Thoracic aorta (tissue), 2 donors: Measurements from ENCODE around the gene CPLX3. TPM values are rescaled to one million over a fixed set of nuclear protein-coding genes. Genes with fewer than 3 reads are reported as not detected.

Experiments used
- ATAC-seq: fragments of 150-250 bp; one replicate; pipeline ENCODE4 v1.8.0; 2017; ENCODE audit warnings: low read depth; ENCODE audit not compliant: insufficient number of reproducible peaks, low FRiP score
- DNase-seq: peaks from one replicate; pipeline ENCODE4 v3.0.0-alpha.2; 2020; ENCODE audit warnings: low spot score
- H3K27ac ChIP-seq, 2 donors: fragments of 200-600 bp; sonication (generic); 1 replicate in 1 of 2; 2 replicates in 1 of 2; pipeline ENCODE4 v1.5.1; 2016; ENCODE audit warnings: mild to moderate bottlenecking in 2 of 2, moderate library complexity in 2 of 2
- H3K27me3 ChIP-seq: fragments of 200-600 bp; sonication (generic); replicated peaks from 2 replicates; pipeline ENCODE4 v1.6.0; 2016; ENCODE audit warnings: mild to moderate bottlenecking; ENCODE audit not compliant: insufficient read depth
- H3K36me3 ChIP-seq: fragments of 200-600 bp; sonication (generic); one replicate; pipeline ENCODE4 v1.5.1; 2016
- H3K4me1 ChIP-seq, 2 donors: fragments of 200-600 bp; sonication (generic); 1 replicate in 1 of 2; 2 replicates in 1 of 2; pipeline versions ENCODE4 v1.5.1 to v1.6.0; 2016; ENCODE audit warnings: low read depth in 2 of 2, mild to moderate bottlenecking in 1 of 2; ENCODE audit not compliant: control insufficient read depth in 1 of 2
- H3K4me3 ChIP-seq: fragments of 200-600 bp; sonication (generic); 2 replicates; pipeline ENCODE4 v1.5.1; 2016; ENCODE audit warnings: mild to moderate bottlenecking
- H3K9me3 ChIP-seq: fragments of 200-600 bp; sonication (generic); 2 replicates; pipeline ENCODE4 v1.5.1; 2016
- total RNA-seq, 2 donors: library from RNA; depleted of rRNA; stranded (reverse); fragments of >200 nt; gene quantifications; one replicate each; pipeline versions ENCODE4 v1.1.0 to v1.2.3, GENCODE V29; 2016
- TF ChIP-seq, protein P1 (sequence below): fragments of 200-600 bp; sonication (generic); IDR thresholded peaks from one replicate; pipeline ENCODE4 v1.5.1; 2019; ENCODE audit warnings: antibody characterized with exemption

The CPLX3 gene
- total RNA-seq, 2 donors from 2014 or later, result not detected

DNA sequence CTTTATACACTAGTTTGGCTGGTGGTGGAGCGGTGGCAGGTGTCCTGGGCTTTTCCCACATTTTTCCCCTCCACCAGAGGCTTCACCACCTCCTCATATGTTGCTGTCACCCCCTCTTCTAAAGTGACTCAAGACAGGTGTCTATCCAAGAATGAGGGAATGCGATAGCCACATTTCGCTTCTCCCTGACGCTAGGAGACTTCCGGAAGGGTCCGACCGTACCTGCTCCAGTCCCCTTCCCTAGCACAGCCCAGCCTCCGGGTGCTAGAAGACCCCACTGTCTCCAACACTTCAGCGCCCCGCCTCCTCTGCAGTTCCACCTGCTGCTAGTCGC is 46.2 kb downstream of the CPLX3 start:
- no peaks in the 10 kb centered on the region for H3K27me3 ChIP-seq
- DNase-seq (no peak), ATAC-seq (no peak)
- peaks cover 44 to 51% of the 10 kb centered on the region in 2 donors for H3K4me1 ChIP-seq
- H3K4me3 ChIP-seq, result peak overlapping the region; percentile 87
- no peaks in the 10 kb centered on the region for H3K9me3 ChIP-seq
- no peaks in the 10 kb centered on the region for H3K36me3 ChIP-seq
- H3K27ac ChIP-seq, result peak overlapping the region; percentile 84 to 92
- TF ChIP-seq, protein P1, sequence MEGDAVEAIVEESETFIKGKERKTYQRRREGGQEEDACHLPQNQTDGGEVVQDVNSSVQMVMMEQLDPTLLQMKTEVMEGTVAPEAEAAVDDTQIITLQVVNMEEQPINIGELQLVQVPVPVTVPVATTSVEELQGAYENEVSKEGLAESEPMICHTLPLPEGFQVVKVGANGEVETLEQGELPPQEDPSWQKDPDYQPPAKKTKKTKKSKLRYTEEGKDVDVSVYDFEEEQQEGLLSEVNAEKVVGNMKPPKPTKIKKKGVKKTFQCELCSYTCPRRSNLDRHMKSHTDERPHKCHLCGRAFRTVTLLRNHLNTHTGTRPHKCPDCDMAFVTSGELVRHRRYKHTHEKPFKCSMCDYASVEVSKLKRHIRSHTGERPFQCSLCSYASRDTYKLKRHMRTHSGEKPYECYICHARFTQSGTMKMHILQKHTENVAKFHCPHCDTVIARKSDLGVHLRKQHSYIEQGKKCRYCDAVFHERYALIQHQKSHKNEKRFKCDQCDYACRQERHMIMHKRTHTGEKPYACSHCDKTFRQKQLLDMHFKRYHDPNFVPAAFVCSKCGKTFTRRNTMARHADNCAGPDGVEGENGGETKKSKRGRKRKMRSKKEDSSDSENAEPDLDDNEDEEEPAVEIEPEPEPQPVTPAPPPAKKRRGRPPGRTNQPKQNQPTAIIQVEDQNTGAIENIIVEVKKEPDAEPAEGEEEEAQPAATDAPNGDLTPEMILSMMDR, result no peak

DNA sequence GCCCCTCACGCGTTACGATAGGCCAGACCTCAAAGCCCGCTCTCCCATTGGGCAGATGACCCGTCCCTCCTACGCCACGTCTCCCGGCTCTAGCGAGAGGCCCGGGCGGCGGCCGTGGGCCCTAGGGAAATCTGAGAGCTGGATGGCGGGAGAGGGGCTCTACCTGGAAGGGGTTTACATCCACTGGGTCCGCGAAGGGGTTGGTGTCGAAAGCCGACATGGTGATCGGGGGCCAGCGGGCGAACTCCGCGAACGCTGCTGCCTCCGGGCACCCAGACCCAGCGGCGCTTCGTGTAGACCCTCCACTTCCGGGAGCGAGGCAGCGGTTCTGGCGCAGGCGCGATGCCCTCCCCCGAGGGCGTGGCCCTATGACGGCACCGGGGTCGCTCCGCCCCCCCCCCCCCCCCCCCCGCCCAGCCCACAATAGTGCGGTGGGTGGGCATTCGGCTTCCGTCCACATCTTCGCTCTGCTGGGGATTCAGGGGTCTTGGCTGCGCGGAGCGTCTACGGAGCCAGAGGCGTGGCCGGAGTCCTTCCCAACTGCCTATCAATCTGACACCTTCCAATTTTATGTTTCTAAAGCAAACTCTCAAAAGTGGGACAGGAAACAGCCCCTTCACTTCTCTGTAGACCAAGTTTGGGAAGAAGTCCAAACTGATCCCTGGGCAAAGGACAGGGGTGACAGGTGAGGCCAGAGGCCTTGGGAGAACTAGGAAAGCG is 46.8 kb downstream of the CPLX3 start, which contains the start of gene SCAMP2:
Gene SCAMP2, minus strand, starts transcription at position 330 of the 720 bp plus-strand sequence. Its CDS starts 110 bp downstream, at position 220.
- Histone ChIP-seq H3K4me3 (peak within 1 kb of the TSS; percentile 87), H3K27me3 (no peaks in the 10 kb centered on the region), H3K4me1 (peaks cover 39 to 48% of the 10 kb centered on the region in 2 donors), H3K9me3 (no peaks in the 10 kb centered on the region), H3K27ac (peak within 1 kb of the TSS; percentile 84 to 92), H3K36me3 (no peaks in the 10 kb centered on the region)
- ATAC-seq (peak; percentile 93), DNase-seq (peak; percentile 74)
- TF ChIP-seq, protein P1, result no peak

- no peaks in the 10 kb centered on the region for H3K27me3 ChIP-seq
- H3K27ac ChIP-seq, result peak overlapping the region; percentile 16 to 45
- no peaks in the 10 kb centered on the region for H3K36me3 ChIP-seq
- TF ChIP-seq, protein P1, result no peak
- DNase-seq (no peak), ATAC-seq (no peak)
- H3K4me1 ChIP-seq, result peaks cover 32 to 41% of the 10 kb centered on the region in 2 donors
- H3K4me3 ChIP-seq, result peak overlapping the region; percentile 87
- no peaks in the 10 kb centered on the region for H3K9me3 ChIP-seq
Observed at GRCh38 chr15:74873756-74874424, 47.5 kb downstream of the CPLX3 start.

DNA sequence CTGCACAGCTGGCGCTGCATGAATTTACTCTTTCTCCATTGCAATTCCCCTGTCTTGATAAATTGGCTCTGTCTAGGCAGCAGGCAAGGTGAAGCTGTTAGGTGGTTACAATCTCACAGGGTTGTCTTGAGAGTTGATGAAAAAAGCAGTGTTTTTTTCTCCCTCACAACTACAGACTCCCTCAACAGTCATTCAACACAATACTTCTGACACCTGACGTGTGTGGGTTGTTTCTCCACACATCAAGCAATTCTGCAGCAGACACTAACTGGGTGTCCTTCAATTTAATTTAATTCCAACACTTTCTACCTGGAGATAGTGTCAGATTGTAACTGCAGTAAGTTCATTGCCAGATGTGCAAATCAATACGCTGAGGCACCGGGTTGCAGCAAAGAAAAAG is 51.8 kb downstream of the CPLX3 start:
- H3K27me3 ChIP-seq, result no peaks in the 10 kb centered on the region
- peaks cover 0 to 5% of the 10 kb centered on the region in 2 donors for H3K4me1 ChIP-seq
- DNase-seq (no peak), ATAC-seq (no peak)
- H3K36me3 ChIP-seq, result no peaks in the 10 kb centered on the region
- H3K9me3 ChIP-seq, result no peaks in the 10 kb centered on the region
- TF ChIP-seq, protein P1, result no peak
- H3K4me3 ChIP-seq, result no peak overlapping the region
- no peak overlapping the region for H3K27ac ChIP-seq

Other genes starting within 250 kb of the CPLX3 start
- gene CLK3, start 210.8 kb upstream of the CPLX3 start, total RNA-seq, result 100 to 1,000 TPM; 114 to 156 TPM
- gene EDC3, start 130.6 kb upstream of the CPLX3 start, total RNA-seq, result 10 to 100 TPM; 11.5 to 16.2 TPM
- under 1 TPM in 1 of 2 donors, not detected in 1; 0.54 TPM for gene CYP1A1, start 101.1 kb upstream of the CPLX3 start, total RNA-seq
- gene CYP1A2, start 77.8 kb upstream of the CPLX3 start, total RNA-seq, result not detected
- gene CSK, start 44.5 kb upstream of the CPLX3 start, total RNA-seq, result 10 to 100 TPM; 32.7 to 61.6 TPM
- gene LMAN1L, start 13.8 kb upstream of the CPLX3 start, total RNA-seq, result not detected
- 10 to 100 TPM; 34.9 to 72.2 TPM for gene ULK3, start 16.5 kb downstream of the CPLX3 start, total RNA-seq
- gene SCAMP2, start 46.7 kb downstream of the CPLX3 start, total RNA-seq, result 10 to 100 TPM; 62.1 to 84.5 TPM
- gene MPI, start 63.4 kb downstream of the CPLX3 start, total RNA-seq, result 10 to 100 TPM; 45.6 to 65.5 TPM
- 10 to 100 TPM; 61.1 to 85.6 TPM for gene FAM219B, start 80.2 kb downstream of the CPLX3 start, total RNA-seq
- 10 to 100 TPM; 45.2 to 66.3 TPM for gene COX5A, start 111.4 kb downstream of the CPLX3 start, total RNA-seq
- gene RPP25, start 130.1 kb downstream of the CPLX3 start, total RNA-seq, result 10 to 100 TPM; 11.7 to 11.8 TPM
- 1 to 10 TPM; 1.5 to 3.5 TPM for gene SCAMP5, start 168.9 kb downstream of the CPLX3 start, total RNA-seq
- gene PPCDC, start 197.0 kb downstream of the CPLX3 start, total RNA-seq, result 10 to 100 TPM in 1 of 2 donors, 1 to 10 TPM in 1; 8.5 to 13.7 TPM